RPMI8226 (cell line): Measurements from ENCODE around the gene MAS1L.

Experiments used
- DNase-seq: peaks from one replicate; pipeline ENCODE4 v3.0.0-alpha.2; 2015

MAS1L gene, protein sequence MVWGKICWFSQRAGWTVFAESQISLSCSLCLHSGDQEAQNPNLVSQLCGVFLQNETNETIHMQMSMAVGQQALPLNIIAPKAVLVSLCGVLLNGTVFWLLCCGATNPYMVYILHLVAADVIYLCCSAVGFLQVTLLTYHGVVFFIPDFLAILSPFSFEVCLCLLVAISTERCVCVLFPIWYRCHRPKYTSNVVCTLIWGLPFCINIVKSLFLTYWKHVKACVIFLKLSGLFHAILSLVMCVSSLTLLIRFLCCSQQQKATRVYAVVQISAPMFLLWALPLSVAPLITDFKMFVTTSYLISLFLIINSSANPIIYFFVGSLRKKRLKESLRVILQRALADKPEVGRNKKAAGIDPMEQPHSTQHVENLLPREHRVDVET

DNA sequence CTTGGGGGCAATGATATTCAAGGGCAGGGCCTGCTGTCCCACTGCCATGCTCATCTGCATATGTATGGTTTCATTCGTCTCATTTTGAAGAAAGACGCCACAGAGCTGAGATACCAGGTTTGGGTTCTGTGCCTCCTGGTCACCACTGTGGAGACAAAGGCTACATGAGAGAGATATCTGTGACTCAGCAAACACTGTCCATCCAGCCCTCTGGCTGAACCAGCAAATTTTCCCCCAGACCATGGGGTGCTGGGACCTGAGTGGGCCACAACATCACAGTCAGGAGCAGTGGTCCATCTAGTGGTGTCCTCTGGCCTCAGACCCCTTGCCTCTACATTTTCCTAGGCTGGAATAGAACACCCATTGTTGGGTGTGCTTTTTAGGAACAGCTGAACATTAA lies at the start of gene MAS1L:
Gene MAS1L, minus strand, starts transcription at position 297 of the 400 bp plus-strand sequence. Its CDS starts 54 bp downstream, at position 243.
- no peak for DNase-seq

DNA sequence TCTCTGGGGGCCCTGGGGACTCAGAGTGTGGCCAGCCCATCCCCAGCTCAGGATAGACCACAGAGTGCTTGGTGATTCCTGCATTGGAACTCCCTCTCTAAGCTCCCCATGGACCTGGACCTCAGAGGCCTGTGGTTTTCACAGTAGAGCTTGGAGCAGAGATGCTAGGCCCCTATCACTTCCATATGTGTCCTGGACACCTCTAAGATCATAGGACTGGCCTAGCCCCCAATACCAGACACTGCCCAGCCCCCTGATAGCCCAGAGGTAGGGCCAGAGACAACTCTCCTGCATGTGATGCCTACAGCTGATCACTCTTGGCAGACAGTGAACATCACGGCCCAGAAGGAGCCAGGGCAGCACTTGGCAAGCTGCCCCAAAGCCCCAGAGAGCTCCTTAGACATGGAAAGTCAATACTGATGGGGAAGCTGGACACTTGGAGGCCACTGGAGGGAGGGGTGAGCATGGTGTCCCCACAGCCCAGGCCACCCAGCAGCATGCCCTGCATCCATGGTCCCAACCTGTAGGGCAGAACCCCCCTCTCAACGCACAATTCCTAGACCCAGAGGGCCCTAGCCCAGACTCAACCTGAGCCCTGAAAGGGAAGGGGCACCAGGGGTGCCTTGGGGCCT lies 44.7 kb upstream of the MAS1L start:
- DNase-seq = no peak

DNA sequence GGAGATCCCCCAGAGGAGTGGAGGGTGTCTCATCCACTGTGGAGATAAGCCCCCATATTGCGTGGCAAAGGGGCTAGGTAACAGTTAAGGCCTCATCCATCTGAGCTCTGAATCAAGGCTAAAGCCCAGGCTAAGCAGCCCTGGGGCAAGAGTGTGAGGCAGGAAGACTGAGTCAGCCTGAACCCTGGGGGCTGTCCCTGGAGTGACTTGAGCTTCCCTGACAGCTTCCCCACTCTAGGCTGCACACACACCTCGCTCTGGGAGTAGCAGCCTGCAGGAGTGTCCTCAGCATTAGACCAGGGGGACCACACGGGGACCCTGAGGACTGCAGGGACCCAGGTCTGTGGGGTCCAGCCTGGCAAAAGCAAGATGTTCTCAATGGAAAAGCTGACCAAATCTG lies 43.9 kb upstream of the MAS1L start:
- DNase-seq = no peak

DNA sequence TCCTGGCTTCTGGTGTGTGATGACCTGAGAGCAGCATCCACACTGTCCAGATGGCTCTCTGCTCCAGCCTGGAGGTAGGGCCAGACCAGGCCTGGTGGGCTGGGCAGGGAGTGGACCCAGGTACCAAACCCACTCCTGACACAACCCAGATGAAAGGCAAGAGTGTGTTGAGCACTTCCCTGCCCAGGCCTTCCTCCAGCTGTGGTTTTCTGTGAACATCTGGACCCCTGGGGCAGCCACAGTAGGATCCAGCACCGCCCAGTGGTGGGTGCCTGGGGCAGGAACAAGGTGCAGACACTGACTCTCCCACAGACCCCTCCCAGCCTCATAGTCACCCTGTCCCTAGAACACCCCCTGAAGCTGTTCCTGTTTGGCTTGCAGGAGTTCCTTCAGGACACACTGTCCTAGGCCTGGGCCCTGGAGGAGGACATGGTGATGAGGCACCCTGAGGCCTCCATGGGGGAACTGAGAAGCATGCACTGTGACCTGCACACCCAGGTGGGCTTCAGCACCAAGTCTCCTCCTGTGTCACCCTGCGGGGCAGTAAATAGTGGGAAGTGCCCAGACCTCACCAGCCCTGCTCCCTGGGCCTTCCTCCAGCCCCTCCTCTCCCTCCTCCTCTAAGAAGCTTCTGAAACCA lies 43.0 kb upstream of the MAS1L start:
- DNase-seq = no peak

DNA sequence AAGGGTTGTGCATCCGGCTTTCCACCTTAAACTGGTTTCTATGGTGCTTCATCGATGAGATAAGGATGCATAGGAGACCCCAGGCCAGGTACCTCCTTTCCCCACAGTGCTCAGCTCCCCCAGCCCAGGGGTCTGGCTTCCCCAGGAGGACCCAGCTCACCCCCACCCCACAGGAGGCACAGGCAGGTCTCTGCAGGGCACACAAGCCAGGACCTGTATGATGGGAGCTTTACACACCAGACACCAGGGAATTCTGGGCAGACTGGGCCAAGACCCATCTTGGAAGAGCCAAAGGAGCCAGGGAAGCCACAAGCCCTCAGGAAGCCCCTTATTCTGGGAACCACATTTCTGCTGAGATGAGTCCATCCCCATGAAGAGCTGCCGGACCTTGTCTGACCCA lies 42.2 kb upstream of the MAS1L start:
- DNase-seq = no peak

DNA sequence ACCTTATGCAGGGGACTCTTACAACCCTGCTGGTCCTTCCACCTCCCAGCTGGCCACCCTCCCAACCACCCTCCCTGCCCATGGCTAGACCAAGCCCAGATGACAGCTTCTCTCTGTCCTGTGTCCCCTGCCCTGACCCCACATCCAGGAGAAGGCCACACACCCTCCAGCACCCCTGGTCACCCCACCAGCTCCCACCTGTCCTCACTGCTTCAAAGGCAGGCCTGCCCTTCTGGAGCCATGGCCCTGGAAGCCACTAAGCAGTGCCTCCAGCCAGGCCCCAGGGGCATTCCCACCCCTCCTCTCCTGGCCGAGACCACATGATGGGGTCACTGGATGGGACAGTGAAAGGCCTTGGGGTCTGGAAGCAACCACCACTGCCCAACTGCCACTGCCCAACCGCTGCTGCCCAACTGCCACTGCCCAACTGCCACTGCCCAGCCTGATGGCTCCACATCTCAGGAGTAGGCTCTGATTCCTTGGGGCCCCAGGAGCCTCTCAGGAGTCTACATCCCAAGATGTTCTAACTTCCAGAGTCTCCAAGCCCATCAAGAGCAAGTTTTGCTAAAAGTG lies 41.3 kb upstream of the MAS1L start:
- DNase-seq = no peak

DNA sequence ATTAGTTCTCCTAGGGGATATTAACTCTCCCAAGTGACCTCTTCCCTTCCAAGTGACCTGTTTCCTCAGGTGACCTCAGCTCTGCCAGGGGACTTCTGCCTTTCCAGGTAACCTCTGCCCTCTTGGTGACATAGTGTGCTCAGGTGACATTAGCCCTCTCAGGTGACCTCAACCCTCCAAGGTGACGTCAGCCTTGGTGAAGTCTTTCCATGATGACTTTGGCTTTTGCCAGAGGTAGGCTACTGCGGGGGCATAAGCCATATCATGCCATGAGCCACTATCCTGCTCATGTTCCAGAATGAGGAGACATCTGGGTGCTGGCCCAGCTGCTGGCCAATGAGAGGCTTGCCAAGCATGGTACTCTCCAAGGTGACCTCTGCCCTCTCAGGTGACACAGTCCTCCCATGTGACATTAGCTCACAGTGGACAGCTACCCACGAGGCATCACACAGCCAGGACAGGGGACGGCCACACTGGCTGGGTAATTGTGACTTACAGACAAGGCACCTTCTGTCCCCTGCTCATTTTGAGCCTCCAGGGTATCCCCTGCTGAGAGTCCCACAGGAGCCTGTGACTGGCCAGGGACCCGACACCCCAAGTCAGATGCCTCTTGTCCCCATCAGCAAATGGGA lies 40.7 kb upstream of the MAS1L start:
- no peak for DNase-seq

DNA sequence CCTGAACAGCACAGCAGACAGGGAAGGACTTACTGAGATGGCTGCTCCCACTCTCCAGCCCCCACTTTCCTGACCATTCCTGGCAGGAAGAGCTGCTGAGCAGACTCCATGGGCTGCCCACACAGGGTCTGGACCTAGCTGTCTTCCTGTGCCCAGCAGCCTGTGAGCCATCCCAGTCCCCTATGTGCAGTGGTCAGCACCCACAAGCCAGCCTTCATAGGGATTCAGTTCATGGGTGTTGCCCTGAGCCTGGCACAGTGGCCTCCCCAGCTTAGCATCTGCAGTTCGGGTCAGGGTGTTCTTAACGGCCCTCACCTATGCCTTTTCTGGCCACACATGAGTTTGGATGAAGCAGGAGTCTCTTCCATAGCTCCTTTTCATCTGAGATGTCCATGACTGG lies 39.8 kb upstream of the MAS1L start:
- no peak for DNase-seq

DNA sequence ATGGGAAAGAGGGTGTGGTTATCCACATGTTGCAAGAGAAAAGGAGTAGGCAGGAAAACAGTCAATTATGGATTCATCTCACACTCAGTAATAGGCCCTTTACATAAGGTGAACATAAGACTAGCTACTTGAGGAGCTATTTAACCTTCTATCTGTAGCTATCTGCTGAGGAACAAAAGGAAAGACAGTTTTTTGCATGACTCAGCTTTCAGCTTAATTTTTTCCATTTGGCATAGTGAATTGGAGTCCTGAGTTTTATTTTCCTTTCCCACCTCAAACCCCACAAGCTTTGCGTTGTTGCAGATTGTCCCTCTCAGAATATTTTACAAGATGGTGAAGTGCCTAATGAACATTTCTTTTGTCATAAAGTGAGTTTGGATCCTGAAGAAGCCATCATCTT lies 39.4 kb upstream of the MAS1L start:
- DNase-seq = no peak

DNA sequence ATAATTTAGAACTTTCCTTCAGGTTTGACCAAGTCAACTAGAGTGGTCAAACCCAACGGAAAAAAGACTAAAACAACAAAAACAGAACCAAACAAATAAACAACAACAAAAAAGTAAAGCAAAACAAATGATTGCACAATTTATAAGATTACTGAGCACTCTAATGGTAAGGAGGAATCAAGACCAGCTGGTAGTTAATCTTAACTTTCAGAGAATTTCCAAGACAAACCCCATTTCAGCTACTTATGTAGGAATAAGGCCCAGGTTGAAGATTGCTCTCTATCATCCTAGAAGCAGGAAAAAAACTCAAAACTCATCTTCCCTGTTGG lies 37.5 kb upstream of the MAS1L start:
- no peak for DNase-seq

DNA sequence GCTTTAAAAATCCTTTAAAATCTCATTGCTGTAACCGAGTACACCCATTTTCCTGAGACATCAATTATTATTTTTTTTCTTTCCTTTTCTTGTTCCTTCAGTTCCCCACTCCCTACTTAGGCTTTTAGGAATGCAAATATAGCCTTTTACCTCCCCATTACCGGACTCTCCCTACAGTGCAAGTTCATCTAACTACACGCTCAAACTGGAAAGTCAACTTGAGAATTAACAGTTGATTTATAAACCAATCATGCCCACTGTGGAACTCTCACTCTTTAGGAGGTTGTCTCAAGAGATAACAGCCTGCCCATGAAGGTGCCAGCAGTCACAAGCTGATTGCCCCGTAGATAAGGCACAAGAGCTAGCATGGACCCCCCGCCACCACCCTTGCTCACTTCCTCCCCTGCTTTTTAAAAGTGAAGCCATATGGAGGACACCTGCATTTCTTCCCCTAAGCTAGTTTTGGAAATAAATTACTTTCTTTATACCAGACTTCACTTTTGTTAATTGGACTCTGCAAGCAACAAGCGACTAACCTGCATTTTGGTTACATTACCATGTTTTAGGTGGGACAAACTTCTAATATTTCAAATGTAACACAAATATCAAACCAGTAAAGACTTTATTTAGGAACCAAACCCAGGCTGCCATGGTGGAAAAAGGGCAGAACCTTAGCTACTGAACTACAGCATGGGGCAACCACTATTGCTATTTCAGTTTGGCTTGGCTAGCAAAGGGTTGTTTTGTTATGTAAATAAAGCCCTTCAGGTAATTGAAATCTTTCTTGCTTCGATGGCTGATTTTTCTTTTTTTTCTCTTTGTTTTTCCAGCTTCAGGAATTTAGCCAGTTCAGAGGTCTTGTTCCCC lies 36.9 kb upstream of the MAS1L start:
- DNase-seq = no peak

DNA sequence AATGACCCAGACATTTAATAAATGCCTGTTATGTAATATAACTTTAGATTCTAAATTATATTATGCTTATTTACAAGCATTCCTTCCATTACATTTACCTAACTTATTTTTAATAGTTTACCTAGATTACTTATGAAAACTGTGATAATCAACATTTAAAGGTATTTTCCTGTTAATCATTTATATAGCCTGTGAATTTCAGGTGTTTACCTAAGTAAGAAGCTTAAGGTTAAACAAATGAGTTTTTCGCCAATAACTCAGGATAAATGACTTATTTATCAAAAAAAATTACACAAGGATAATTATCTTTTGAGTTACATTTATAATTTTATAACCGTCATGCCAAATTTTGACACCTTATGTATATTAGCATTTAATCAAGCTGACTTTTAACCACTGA lies 36.3 kb upstream of the MAS1L start:
- DNase-seq = no peak

DNA sequence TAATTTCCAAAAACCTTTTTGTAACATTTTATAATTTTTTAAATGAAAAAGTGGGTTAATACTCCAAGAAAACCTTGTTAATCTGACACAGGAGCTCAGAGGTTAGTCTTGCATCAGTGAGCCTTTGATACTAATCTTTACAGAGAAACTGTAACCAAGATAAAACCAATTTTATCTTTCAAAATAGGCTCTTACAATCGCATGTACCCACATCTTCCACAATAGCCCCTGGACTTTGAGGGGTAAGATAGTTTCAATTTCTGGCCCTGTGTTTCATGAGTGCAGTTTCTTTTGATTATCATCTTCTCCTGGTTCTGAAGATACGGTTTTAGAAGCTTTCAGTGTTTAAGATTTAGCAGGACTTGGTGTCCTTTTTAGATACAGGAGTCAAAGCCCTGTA lies 34.5 kb upstream of the MAS1L start:
- DNase-seq = no peak

DNA sequence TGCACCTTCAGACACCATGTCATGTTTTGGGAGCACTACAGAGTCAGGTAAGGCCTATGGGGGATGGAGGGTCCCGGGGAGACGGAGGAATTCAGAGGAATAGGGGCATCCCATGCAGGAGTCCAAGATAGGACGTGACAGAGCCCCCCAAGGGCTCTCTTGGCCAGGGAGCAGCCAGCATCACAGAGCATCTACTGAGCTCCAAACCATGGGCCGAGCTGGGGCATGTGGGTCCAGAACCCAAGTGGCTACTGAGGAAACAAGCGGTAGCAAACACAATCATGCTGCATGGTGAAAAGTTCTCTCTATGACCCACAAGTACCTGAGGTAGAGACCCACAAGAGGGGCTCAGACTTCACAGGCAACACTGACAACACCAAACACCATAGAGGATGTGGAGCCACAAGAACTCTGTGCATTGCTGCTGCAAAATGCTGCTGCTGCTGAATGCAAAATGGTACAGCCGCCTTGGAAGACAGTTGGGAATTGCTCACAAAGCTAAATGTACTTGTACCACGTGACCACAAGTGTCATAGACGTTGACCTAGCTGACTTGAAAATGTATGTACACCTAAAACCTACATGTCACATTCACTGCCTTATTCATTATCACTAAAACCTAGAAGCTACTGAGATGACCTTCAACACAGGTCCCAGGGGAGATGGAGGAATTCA lies 33.4 kb upstream of the MAS1L start:
- DNase-seq = no peak

DNA sequence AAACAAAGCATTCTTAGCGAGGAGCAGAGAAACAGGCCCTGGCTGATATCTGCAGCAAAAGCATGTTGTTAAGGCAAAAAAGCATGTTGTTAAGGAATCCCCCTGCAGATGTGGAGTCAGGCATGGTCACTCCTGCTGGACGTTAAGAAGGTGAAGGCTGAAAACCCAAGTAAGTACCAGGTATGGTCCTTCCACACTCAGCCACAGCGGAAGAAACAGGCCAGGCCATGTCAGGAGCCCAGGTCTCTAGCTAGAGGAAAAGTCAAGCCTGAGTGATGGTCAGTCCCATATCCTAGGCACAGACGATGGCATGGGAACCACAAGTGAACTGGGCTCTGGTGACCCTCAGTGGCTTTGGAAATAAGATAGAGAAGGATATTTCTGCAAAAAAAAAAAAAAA lies 32.5 kb upstream of the MAS1L start:
- no peak for DNase-seq

DNA sequence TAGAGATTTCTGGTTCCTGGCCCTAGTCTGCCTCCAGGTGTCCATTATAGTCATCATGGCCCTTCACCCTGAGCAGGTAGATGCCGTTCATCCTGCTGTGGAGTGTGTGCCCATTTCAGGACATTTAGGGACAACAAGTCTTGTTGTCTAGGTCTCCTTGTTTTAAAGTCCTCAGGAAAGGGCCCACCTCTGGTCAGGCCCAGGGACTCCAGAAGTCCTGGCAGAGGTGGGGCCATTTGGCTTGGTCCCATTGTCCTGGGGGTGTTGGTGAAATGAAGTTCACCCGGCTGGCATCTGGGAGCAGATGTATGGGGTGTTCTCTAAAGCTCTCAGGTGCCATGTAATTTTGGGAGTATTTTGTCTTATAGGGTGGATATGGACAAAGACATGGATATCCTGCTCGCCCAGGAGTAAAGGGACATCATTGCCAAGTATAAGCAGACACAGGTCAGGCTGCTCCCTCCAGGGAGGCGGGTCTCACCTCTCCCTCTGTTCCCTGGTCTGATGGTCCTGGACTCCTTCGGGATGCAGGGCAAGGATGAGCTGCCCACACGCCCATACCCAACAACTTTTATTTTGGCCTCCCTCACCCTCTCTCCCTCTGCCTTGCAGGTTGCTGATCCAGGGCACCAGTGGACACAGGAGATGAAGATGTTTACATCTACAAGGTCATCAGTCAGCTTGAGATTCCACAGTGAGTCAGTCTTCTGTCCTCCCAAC lies 31.7 kb upstream of the MAS1L start:
- DNase-seq = no peak

DNA sequence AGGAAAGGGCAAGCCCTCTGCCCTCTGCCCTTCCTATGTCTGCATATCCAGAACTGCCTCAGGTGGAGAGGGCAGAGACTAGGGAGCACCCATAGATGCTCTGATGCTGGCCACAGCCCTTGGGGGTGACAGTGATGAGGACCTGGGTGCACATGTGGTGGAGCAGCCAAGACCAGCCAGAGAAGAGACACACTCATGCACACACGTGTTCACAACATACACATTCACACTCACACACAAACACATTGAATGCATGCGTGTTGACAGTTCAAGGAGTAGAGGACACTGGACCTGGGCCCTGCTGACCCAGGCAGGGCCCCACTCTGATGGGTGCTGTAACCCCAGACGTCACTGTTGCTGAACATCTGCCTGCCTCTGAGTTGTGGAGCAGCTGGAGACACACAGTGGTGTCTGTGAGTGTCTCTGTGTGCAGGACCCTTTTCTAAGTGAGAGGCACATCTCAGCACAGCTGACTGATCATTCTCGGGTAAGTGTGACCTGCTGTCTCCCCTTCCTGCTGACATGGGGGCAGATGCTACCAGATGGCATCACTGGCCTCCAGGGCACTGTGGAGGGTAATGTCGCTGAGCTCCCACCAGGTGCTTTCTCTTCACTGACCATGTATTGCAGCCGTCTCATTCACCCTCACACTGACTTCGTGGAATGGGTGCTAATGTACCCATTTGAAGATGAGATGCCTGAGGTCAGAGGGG lies 30.1 kb upstream of the MAS1L start:
- no peak for DNase-seq

DNA sequence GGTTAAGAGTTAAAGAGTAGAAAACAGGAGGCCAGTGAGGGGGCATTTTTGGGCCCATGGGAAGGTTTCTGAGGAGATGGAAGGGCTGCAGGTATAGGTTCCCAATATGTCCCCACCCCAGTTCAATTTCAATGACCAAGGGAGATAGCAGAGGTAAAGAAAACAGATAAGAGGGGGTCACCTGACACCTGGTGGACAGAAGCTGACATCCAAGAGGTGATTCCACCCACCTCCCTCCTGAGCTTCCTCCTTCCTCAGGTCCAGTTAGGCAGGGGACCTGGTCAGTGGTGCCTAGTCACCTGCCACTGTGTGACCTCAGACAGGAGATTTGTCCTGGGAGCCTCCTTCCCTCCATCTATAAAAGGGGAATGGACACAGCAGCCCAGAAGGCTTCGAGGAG lies 29.5 kb upstream of the MAS1L start:
- DNase-seq = no peak

DNA sequence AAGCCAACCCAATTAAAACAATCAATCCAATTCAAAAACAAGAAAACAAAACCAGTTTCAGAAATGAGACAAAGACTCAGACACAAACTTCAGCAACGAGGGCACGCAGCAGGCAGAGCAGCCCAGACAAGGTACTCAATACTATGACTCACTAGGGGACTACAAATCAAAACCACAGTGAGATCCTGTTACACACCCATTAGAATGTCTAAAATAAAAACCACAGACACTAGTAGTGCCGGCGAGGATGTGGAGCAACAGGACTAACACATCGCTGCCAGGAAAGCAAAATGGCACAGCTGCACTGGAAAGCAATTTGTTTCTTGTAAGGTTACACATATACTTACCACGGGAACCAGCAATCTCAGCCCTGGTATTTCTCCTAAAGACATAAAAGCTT lies 28.4 kb upstream of the MAS1L start:
- no peak for DNase-seq

DNA sequence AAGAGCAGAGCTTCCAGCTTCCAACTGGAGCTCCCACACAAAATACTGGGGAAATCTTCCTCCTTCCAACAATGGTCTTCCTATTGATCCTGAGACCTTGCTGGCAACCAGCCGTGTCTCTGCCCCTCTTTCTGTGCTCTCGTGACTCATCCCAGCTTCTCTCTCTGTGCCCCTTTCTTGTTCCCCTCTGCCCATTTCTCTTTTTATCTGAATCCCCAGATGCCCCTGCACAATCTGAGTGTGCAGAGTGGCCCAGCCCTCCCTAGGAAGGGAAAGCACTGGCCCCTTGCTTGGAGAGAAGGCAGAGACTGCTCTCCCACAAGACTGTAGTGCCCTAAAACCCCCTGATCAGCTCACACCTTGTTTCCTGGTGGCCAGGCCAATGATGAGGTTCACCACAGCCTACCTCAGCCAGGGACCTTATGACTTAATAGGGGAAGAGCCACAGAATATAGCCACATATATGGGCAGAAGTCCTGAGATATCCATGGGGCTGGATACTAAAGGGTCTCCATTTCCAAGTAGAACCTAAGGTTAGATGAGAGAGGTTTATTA lies 23.1 kb upstream of the MAS1L start:
- DNase-seq = no peak
